ENCODE results near the gene HSP90AB1.

DNA sequence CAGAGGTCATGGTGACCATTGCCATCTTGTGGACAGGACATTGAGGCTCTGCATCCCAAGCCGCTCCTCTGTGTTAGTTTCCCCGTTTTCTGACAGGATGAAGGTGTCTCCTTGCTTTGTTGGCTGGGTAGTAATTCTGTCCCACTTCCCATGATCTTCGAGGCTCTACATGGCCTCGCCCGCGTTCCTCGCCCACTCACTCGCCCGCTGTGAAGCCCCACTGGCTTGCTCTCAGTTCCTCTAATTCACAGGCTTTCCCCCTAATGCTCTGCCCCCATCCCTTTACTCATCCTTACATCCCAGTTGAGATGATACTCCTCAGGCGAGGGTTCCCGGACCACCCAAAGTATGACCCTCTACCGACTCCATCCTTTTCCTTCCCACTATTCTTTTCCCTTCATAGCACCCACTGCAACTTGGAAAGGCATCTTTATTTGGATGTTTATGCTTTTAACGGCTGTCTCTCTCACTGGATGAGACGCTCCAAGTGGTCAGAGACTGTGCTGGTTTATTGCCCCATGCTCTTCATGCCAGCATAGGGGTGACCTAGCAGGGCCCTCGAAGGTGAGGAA is 10.9 kb downstream of the HSP90AB1 start:
- no peak for TF ChIP-seq POLR2A (IDR thresholded peaks at IDR 0.05)
- TF ChIP-seq, protein P1, sequence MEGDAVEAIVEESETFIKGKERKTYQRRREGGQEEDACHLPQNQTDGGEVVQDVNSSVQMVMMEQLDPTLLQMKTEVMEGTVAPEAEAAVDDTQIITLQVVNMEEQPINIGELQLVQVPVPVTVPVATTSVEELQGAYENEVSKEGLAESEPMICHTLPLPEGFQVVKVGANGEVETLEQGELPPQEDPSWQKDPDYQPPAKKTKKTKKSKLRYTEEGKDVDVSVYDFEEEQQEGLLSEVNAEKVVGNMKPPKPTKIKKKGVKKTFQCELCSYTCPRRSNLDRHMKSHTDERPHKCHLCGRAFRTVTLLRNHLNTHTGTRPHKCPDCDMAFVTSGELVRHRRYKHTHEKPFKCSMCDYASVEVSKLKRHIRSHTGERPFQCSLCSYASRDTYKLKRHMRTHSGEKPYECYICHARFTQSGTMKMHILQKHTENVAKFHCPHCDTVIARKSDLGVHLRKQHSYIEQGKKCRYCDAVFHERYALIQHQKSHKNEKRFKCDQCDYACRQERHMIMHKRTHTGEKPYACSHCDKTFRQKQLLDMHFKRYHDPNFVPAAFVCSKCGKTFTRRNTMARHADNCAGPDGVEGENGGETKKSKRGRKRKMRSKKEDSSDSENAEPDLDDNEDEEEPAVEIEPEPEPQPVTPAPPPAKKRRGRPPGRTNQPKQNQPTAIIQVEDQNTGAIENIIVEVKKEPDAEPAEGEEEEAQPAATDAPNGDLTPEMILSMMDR (IDR thresholded peaks at IDR 0.05), result no peak
- TF ChIP-seq POLR2AphosphoS5 (IDR thresholded peaks at IDR 0.05; ENCODE audit: insufficient read depth in 1 of 2, low read depth in 1 of 2), result no peak
